Mammary epithelial cell (primary cell): ENCODE results near the gene SNTG2.

Experiments
- EZH2 ChIP-seq: IDR thresholded peaks from 2 replicates; pipeline ENCODE4 v1.6.1; 2012; ENCODE audit warnings: low read length, inconsistent platforms, borderline replicate concordance
- TF ChIP-seq, protein P1 (sequence below), 2 donors: IDR thresholded peaks in 1 of 2; conservative IDR thresholded peaks in 1 of 2; 2 replicates each; pipeline ENCODE4 v1.5.1; 2011 to 2012; ENCODE audit warnings: inconsistent platforms in 2 of 2, low read length in 2 of 2, mild to moderate bottlenecking in 2 of 2, control low read depth in 1 of 2, low read depth in 1 of 2; ENCODE audit not compliant: insufficient read depth in 1 of 2; ENCODE audit errors: extremely low read depth in 1 of 2

DNA sequence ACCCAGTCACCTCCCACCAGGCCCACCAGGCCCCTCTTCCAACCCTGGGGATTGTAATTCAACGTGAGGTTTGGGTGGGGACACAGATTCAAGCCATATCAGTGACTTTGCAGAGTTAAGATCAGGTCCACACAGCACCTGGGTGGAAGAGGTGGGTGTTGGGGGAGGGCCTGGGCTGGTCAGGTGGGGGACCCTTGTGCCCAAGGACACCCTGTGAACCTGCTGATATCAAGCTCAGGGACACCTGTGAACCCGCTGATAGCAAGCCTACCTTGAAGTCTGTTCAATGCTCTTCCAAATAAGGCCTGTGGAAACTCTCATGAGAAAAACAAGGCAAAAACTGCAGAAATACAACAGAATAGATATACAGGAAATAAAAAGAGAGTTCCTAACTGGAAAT is 442.7 kb downstream of the SNTG2 start:
- TF ChIP-seq, protein P1, sequence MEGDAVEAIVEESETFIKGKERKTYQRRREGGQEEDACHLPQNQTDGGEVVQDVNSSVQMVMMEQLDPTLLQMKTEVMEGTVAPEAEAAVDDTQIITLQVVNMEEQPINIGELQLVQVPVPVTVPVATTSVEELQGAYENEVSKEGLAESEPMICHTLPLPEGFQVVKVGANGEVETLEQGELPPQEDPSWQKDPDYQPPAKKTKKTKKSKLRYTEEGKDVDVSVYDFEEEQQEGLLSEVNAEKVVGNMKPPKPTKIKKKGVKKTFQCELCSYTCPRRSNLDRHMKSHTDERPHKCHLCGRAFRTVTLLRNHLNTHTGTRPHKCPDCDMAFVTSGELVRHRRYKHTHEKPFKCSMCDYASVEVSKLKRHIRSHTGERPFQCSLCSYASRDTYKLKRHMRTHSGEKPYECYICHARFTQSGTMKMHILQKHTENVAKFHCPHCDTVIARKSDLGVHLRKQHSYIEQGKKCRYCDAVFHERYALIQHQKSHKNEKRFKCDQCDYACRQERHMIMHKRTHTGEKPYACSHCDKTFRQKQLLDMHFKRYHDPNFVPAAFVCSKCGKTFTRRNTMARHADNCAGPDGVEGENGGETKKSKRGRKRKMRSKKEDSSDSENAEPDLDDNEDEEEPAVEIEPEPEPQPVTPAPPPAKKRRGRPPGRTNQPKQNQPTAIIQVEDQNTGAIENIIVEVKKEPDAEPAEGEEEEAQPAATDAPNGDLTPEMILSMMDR (conservative IDR thresholded peaks at IDR 0.05 in 1 of 2, IDR thresholded peaks at IDR 0.05 in 1 of 2; ENCODE audit: extremely low read depth in 1 of 2, insufficient read depth in 1 of 2, low read depth in 1 of 2, low read length in 2 of 2) = no peak
- no peak for TF ChIP-seq EZH2
